ENCODE results near the gene PWWP2A. TPM values are rescaled to one million over a fixed set of nuclear protein-coding genes. Genes with fewer than 3 reads are reported as not detected.

Gene PWWP2A
- total RNA-seq, 1 experiment from 2014 or later = 61.1 TPM

DNA sequence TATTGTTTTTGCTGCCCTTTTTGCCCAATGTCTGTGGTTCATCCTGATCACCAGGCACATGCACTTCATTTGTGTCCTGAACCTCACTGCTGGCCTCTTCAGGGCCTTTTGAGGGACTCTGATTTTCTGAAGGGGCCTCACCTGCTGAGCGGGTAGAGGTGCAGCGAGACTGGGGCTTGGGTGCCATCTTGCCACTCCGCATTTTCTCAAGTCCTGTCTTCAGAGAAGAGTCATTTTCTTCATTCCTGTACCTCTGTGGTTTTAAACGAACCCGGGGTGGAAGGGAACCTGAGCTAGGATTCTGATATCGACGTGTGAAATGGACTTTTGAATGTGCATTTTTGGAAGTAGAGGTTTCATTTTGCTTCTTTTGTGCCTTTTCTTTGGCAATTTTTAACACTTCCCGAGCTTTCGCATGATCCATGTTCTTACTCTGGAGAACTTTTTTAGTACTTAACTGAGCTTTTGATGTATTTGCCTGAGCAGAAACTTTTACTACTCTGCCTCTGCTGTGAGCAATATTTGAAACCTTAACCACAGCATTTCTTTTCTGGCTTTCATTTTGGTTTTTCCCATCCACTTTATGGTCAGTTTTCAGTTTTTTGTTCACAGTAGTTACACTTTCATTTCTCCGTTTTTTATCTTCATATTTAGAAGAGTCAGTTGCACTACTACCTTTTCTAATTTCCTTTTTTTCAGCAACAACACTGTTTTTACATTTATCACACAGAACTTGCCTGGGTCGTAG is 26.1 kb downstream of the PWWP2A start (continued):
- TF ChIP-seq, protein P1, sequence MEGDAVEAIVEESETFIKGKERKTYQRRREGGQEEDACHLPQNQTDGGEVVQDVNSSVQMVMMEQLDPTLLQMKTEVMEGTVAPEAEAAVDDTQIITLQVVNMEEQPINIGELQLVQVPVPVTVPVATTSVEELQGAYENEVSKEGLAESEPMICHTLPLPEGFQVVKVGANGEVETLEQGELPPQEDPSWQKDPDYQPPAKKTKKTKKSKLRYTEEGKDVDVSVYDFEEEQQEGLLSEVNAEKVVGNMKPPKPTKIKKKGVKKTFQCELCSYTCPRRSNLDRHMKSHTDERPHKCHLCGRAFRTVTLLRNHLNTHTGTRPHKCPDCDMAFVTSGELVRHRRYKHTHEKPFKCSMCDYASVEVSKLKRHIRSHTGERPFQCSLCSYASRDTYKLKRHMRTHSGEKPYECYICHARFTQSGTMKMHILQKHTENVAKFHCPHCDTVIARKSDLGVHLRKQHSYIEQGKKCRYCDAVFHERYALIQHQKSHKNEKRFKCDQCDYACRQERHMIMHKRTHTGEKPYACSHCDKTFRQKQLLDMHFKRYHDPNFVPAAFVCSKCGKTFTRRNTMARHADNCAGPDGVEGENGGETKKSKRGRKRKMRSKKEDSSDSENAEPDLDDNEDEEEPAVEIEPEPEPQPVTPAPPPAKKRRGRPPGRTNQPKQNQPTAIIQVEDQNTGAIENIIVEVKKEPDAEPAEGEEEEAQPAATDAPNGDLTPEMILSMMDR (IDR thresholded peaks at IDR 0.05) = no peak
- TF ChIP-seq, protein P2, sequence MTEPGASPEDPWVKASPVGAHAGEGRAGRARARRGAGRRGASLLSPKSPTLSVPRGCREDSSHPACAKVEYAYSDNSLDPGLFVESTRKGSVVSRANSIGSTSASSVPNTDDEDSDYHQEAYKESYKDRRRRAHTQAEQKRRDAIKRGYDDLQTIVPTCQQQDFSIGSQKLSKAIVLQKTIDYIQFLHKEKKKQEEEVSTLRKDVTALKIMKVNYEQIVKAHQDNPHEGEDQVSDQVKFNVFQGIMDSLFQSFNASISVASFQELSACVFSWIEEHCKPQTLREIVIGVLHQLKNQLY (CRISPR knock-in tag; IDR thresholded peaks at IDR 0.05) = no peak
- no peak for TF ChIP-seq E2F5 (CRISPR knock-in tag; IDR thresholded peaks at IDR 0.05)
- no peak for TF ChIP-seq SP1 (CRISPR knock-in tag; conservative IDR thresholded peaks at IDR 0.05)
- no peak for TF ChIP-seq FOXJ3 (CRISPR knock-in tag; IDR thresholded peaks at IDR 0.05; ENCODE audit: borderline replicate concordance)

DNA sequence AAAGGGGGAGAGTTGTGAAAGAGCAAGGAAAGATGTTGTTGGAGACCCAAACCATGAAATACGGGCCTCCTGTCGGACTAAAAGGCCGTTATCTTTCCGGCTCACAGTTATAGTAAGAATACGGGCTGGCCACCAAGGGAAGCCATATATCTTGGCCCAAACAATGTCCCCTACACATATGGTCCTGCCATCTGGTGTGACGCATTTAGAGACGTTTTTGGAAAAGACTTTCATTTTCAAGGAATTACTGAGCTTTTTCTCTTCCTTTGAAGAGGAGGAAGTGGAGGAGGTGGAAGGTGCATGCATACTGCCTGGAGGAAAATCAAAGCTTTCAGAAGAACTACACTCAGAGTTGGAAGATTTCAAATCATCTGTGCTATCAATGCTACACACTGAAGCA is 26.7 kb downstream of the PWWP2A start:
- no peak for TF ChIP-seq TEAD4 (CRISPR knock-in tag; IDR thresholded peaks at IDR 0.05)
- TF ChIP-seq IRF1 (CRISPR knock-in tag; IDR thresholded peaks at IDR 0.05) = no peak
- TF ChIP-seq FOXJ3 (CRISPR knock-in tag; IDR thresholded peaks at IDR 0.05; ENCODE audit: borderline replicate concordance) = no peak
- TF ChIP-seq, protein P3, sequence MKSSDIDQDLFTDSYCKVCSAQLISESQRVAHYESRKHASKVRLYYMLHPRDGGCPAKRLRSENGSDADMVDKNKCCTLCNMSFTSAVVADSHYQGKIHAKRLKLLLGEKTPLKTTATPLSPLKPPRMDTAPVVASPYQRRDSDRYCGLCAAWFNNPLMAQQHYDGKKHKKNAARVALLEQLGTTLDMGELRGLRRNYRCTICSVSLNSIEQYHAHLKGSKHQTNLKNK (CRISPR knock-in tag; IDR thresholded peaks at IDR 0.05) = no peak
- Mint-ChIP-seq H3K9me3 (no peaks in the 10 kb centered on the region), H3K4me3 (no peak overlapping the region), H3K27me3 (ENCODE audit: low read depth) (no peaks in the 10 kb centered on the region), H3K36me3 (peaks cover 27% of the 10 kb centered on the region), H3K4me1 (peaks cover 19% of the 10 kb centered on the region), H3K27ac (peak overlapping the region; percentile 28)
- ATAC-seq (no peak), DNase-seq (ENCODE audit: low spot score) (no peak)
- POLR2A ChIA-PET = no interaction called here
- CTCF ChIA-PET = no interaction called here

- DNase-seq (ENCODE audit: low spot score) (no peak), ATAC-seq (no peak)
- Mint-ChIP-seq H3K4me1 (peaks cover 13% of the 10 kb centered on the region), H3K9me3 (no peaks in the 10 kb centered on the region), H3K27me3 (ENCODE audit: low read depth) (no peaks in the 10 kb centered on the region), H3K4me3 (no peak overlapping the region), H3K27ac (peak overlapping the region; percentile 67; the same call in 1 of the 2 replicates), H3K36me3 (peaks cover 25% of the 10 kb centered on the region)
- CTCF ChIA-PET = interaction anchor here (3.0 kb wide), 1 partner anchor 9 kb away, joined by 11 read pairs; no protein-coding TSS in a partner anchor
- POLR2A ChIA-PET = no interaction called here
- no peak for TF ChIP-seq ZNF263 (CRISPR knock-in tag; IDR thresholded peaks at IDR 0.05; ENCODE audit: low read depth)
- no peak for TF ChIP-seq MXD4 (CRISPR knock-in tag; IDR thresholded peaks at IDR 0.05; ENCODE audit: borderline replicate concordance)
- no peak for TF ChIP-seq NFE2L1 (CRISPR knock-in tag; IDR thresholded peaks at IDR 0.05)
- TF ChIP-seq GRHL2 (CRISPR knock-in tag; IDR thresholded peaks at IDR 0.05; ENCODE audit: insufficient replicate concordance, severe bottlenecking) = no peak
- TF ChIP-seq HMGXB4 (CRISPR knock-in tag; IDR thresholded peaks at IDR 0.05) = no peak
- TF ChIP-seq, protein P4, sequence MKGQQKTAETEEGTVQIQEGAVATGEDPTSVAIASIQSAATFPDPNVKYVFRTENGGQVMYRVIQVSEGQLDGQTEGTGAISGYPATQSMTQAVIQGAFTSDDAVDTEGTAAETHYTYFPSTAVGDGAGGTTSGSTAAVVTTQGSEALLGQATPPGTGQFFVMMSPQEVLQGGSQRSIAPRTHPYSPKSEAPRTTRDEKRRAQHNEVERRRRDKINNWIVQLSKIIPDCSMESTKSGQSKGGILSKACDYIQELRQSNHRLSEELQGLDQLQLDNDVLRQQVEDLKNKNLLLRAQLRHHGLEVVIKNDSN (CRISPR knock-in tag; IDR thresholded peaks at IDR 0.05) = no peak
- no peak for TF ChIP-seq NR2C2 (CRISPR knock-in tag; IDR thresholded peaks at IDR 0.05)
- TF ChIP-seq, protein P2 (CRISPR knock-in tag; IDR thresholded peaks at IDR 0.05) = no peak
- TF ChIP-seq, protein P5, sequence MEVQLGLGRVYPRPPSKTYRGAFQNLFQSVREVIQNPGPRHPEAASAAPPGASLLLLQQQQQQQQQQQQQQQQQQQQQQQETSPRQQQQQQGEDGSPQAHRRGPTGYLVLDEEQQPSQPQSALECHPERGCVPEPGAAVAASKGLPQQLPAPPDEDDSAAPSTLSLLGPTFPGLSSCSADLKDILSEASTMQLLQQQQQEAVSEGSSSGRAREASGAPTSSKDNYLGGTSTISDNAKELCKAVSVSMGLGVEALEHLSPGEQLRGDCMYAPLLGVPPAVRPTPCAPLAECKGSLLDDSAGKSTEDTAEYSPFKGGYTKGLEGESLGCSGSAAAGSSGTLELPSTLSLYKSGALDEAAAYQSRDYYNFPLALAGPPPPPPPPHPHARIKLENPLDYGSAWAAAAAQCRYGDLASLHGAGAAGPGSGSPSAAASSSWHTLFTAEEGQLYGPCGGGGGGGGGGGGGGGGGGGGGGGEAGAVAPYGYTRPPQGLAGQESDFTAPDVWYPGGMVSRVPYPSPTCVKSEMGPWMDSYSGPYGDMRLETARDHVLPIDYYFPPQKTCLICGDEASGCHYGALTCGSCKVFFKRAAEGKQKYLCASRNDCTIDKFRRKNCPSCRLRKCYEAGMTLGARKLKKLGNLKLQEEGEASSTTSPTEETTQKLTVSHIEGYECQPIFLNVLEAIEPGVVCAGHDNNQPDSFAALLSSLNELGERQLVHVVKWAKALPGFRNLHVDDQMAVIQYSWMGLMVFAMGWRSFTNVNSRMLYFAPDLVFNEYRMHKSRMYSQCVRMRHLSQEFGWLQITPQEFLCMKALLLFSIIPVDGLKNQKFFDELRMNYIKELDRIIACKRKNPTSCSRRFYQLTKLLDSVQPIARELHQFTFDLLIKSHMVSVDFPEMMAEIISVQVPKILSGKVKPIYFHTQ (CRISPR knock-in tag; IDR thresholded peaks at IDR 0.05) = no peak
- TF ChIP-seq ATF2 (CRISPR knock-in tag; IDR thresholded peaks at IDR 0.05; ENCODE audit: borderline replicate concordance, low read depth) = no peak
- TF ChIP-seq ATF1 (CRISPR knock-in tag; IDR thresholded peaks at IDR 0.05) = no peak
- TF ChIP-seq OVOL2 (CRISPR knock-in tag; IDR thresholded peaks at IDR 0.05; ENCODE audit: borderline replicate concordance) = no peak
These were observed 29.2 kb downstream of the PWWP2A start for GRCh38 chr5:160090059-160090458.

All from WTC11 (cell line).